K562 (cell line): ENCODE results near the gene IFNA1. TPM values are rescaled to one million over a fixed set of nuclear protein-coding genes. Genes with fewer than 3 reads are reported as not detected.

Experiments
- ATAC-seq: fragments of 200-7000 bp; cut with Tn5 transposase; 3 replicates; pipeline ENCODE4 v1.9.1; 2020; ENCODE audit warnings: moderate library complexity
- BruUV-seq: library from RNA; stranded (reverse); fragments of 400-500 nt; replicated peaks from 2 replicates; lab custom pipeline; 2021; lab: Mats Ljungman, UMichigan
- CTCF ChIA-PET: fragments of 300-600 bp; formaldehyde crosslinking; extraction: SDS; loops from one replicate; lab custom pipeline; 2021; ENCODE audit warnings: low intra/inter-chr PET ratio; lab: Yijun Ruan, JAX
- POLR2A ChIA-PET: fragments of 300-600, 350-650 bp; sonication (Branson Sonifier 250); formaldehyde crosslinking; extraction: SDS; loops from one replicate; lab custom pipeline; 2021; ENCODE audit warnings: antibody characterized with exemption, inconsistent platforms; lab: Yijun Ruan, JAX
- DNase-seq, 4 experiments: peaks; one replicate each; pipeline versions ENCODE4 v3.0.0 to v3.0.0-alpha.2; 2011 to 2018; ENCODE audit warnings: low spot score in 3 of 4, mixed read lengths in 3 of 4; ENCODE audit errors: extremely low read depth in 1 of 4
- FAIRE-seq: peaks from 2 replicates; lab custom pipeline; 2011; peaks lifted over from hg19 to GRCh38; lab: Jason Lieb, UNC
- H2AFZ ChIP-seq: 2 replicates; pipeline ENCODE4 v1.6.0; 2011; ENCODE audit warnings: low read depth, low read length, control low read depth, inconsistent platforms
- H3K27ac ChIP-seq: fragments of 200-600 bp; 3 replicates; pipeline ENCODE4 v1.8.0; 2011; ENCODE audit warnings: low read depth, mild to moderate bottlenecking, control low read depth, inconsistent platforms, low read length, moderate library complexity, mixed read lengths; ENCODE audit errors: extremely low read depth
- H3K27me3 ChIP-seq, 2 experiments: fragments of 300-600 bp in 1 of 2; 2 replicates in 1 of 2; 3 replicates in 1 of 2; pipeline versions ENCODE4 v1.6.0 to v1.8.0; 2011; ENCODE audit warnings: inconsistent platforms in 2 of 2, low read length in 2 of 2, mild to moderate bottlenecking in 1 of 2, mixed read lengths in 1 of 2, moderate library complexity in 1 of 2; ENCODE audit not compliant: control insufficient read depth in 2 of 2, insufficient read depth in 2 of 2
- H3K36me3 ChIP-seq: fragments of 300-600 bp; 3 replicates; pipeline ENCODE4 v1.8.0; 2011; ENCODE audit warnings: mild to moderate bottlenecking, low read length, inconsistent platforms; ENCODE audit not compliant: control insufficient read depth, insufficient read depth
- H3K4me1 ChIP-seq, 2 experiments: fragments of 200-600 bp in 1 of 2; replicated peaks in 1 of 2; 2 replicates in 1 of 2; 3 replicates in 1 of 2; pipeline versions ENCODE4 v1.5.1 to v1.8.0; 2011; ENCODE audit warnings: inconsistent platforms in 2 of 2, low read length in 2 of 2, mild to moderate bottlenecking in 1 of 2, mixed read lengths in 1 of 2, moderate library complexity in 1 of 2; ENCODE audit not compliant: control insufficient read depth in 2 of 2, insufficient read depth in 2 of 2
- H3K4me2 ChIP-seq: 2 replicates; pipeline ENCODE4 v1.6.1; 2011; ENCODE audit warnings: low read length, control low read depth, inconsistent platforms, mixed read lengths; ENCODE audit not compliant: insufficient read depth
- H3K4me3 ChIP-seq: fragments of 200-600 bp; sonication (generic), shearing (Covaris generic); 2 replicates; pipeline ENCODE4 v1.5.1; 2016; ENCODE audit warnings: control low read depth, inconsistent platforms
- H3K79me2 ChIP-seq: fragments of 200-600 bp; 3 replicates; pipeline ENCODE4 v1.8.0; 2011; ENCODE audit warnings: low read length, inconsistent platforms; ENCODE audit not compliant: control insufficient read depth, insufficient read depth
- H3K9ac ChIP-seq, 2 experiments: 2 replicates each; pipeline versions ENCODE4 v1.6.0 to v1.6.1; 2011; ENCODE audit warnings: low read depth in 2 of 2, low read length in 2 of 2, control low read depth in 1 of 2, inconsistent platforms in 1 of 2, mild to moderate bottlenecking in 1 of 2, mixed read lengths in 1 of 2; ENCODE audit not compliant: insufficient read depth in 1 of 2
- H3K9me1 ChIP-seq: one replicate; pipeline ENCODE4 v1.6.0; 2011; ENCODE audit warnings: inconsistent platforms, mild to moderate bottlenecking, low read length, moderate library complexity; ENCODE audit not compliant: control insufficient read depth, insufficient read depth
- H3K9me3 ChIP-seq: replicated peaks from 2 replicates; pipeline ENCODE4 v1.5.1; 2011; ENCODE audit warnings: low read depth, low read length, inconsistent platforms; ENCODE audit not compliant: control insufficient read depth, insufficient read depth
- H4K20me1 ChIP-seq: replicated peaks from 2 replicates; pipeline ENCODE4 v1.6.1; 2011; ENCODE audit warnings: low read length, inconsistent platforms, mixed read lengths; ENCODE audit not compliant: control insufficient read depth, insufficient read depth
- DIDO1 ChIP-seq: fragments of 450-650 bp; IDR thresholded peaks from 2 replicates; pipeline ENCODE4 v1.6.1; 2016; ENCODE audit warnings: low read depth, missing biosample characterization, missing genetic modification characterization
- FIP1L1 ChIP-seq: fragments of 200-400 bp; formaldehyde crosslinking; IDR thresholded peaks from 2 replicates; pipeline ENCODE4 v1.6.1; 2018; ENCODE audit warnings: mild to moderate bottlenecking, low read depth, low read length; ENCODE audit not compliant: poor library complexity, severe bottlenecking
- HNRNPL ChIP-seq: fragments of 200-400 bp; formaldehyde crosslinking; IDR thresholded peaks from 2 replicates; pipeline ENCODE4 v1.6.1; 2017; ENCODE audit warnings: low read depth, mild to moderate bottlenecking, low read length
- KLF13 ChIP-seq: fragments of 450-650 bp; IDR thresholded peaks from 2 replicates; pipeline ENCODE4 v1.6.1; 2016; ENCODE audit warnings: missing genetic modification characterization, low read depth, mild to moderate bottlenecking, missing compliant biosample characterization, moderate library complexity, borderline replicate concordance
- MED1 ChIP-seq: sonication (generic); formaldehyde crosslinking; IDR thresholded peaks from 2 replicates; pipeline ENCODE4 v1.8.1; 2023; ENCODE audit warnings: missing genetic modification reagents, borderline replicate concordance
- TRIM24 ChIP-seq, 2 experiments: fragments of 450-650 bp; IDR thresholded peaks; 2 replicates each; pipeline ENCODE4 v1.6.1; 2016
- ZNF212 ChIP-seq: fragments of 450-650 bp; formaldehyde crosslinking; IDR thresholded peaks from 2 replicates; pipeline ENCODE4 v1.4.0; 2020; ENCODE audit warnings: mild to moderate bottlenecking
- in situ Hi-C: fragments of 300-500 bp; cut with MboI; formaldehyde crosslinking; loops from 4 replicates; pipeline ENCODE4 v1.15.0; 2018; ENCODE audit warnings: inconsistent platforms, mixed read lengths
- intact Hi-C: fragments of 100-400 bp; cut with micrococcal nuclease; formaldehyde crosslinking; loops from 2 replicates; pipeline ENCODE4 v1.14.2; 2022
- polyA plus RNA-seq, 8 experiments: library from polyadenylated mRNA; depleted of rRNA in 4 of 8; stranded (reverse) in 5 of 8; unstranded in 3 of 8; fragments of >200 nt; fragmentation: Nextera tagmentation in 2 of 8; fragmentation: Illumina TruSeq in 1 of 8; extraction: Ambion mirVana in 2 of 8; extraction: Trizol in 1 of 8; gene quantifications; 2 replicates each; pipeline versions ENCODE4 v1.2.1 to v1.2.3, GENCODE V29; 2011 to 2014; ENCODE audit warnings: inconsistent platforms in 1 of 8, missing spikeins in 1 of 8
- total RNA-seq, 7 experiments: library from RNA; depleted of rRNA in 6 of 7; stranded (reverse); fragments of >200 nt in 6 of 7; fragmentation: Illumina TruSeq in 2 of 7; extraction: Trizol in 2 of 7; gene quantifications; 2 replicates each; pipeline versions ENCODE4 v1.2.1 to v1.2.3, GENCODE V29; 2011 to 2021; ENCODE audit warnings: low replicate concordance in 1 of 7
- TF ChIP-seq, protein P1 (sequence below): fragments of 450-650 bp; IDR thresholded peaks from 2 replicates; pipeline ENCODE4 v1.6.1; 2017; ENCODE audit warnings: mild to moderate bottlenecking, moderate library complexity
- TF ChIP-seq, protein P2 (sequence below): fragments of 450-650 bp; IDR thresholded peaks from 2 replicates; pipeline ENCODE4 v1.6.1; 2017; ENCODE audit warnings: antibody characterized with exemption

Gene IFNA1
- total and polyA plus RNA-seq, 9 of the 15 experiments (the other 6 are each of a cell fraction or from before 2014, with no cell fraction given) = not detected

- H4K20me1 ChIP-seq = no peaks in the 10 kb centered on the region
- H3K79me2 ChIP-seq = no peaks in the 10 kb centered on the region
- H3K9ac ChIP-seq = no peak overlapping the region
- H3K27ac ChIP-seq = no peak overlapping the region
- H2AFZ ChIP-seq = no peak overlapping the region
- H3K4me3 ChIP-seq = no peak overlapping the region
- no peak for TF ChIP-seq HNRNPL
- TF ChIP-seq MED1 (CRISPR knock-in tag) = no peak
- no peak for TF ChIP-seq KLF13 (tag)
- TF ChIP-seq FIP1L1 = no peak
- TF ChIP-seq, protein P1, sequence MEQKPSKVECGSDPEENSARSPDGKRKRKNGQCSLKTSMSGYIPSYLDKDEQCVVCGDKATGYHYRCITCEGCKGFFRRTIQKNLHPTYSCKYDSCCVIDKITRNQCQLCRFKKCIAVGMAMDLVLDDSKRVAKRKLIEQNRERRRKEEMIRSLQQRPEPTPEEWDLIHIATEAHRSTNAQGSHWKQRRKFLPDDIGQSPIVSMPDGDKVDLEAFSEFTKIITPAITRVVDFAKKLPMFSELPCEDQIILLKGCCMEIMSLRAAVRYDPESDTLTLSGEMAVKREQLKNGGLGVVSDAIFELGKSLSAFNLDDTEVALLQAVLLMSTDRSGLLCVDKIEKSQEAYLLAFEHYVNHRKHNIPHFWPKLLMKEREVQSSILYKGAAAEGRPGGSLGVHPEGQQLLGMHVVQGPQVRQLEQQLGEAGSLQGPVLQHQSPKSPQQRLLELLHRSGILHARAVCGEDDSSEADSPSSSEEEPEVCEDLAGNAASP = no peak
- TF ChIP-seq DIDO1 (tag) = no peak
- no peak for TF ChIP-seq TRIM24 (IDR thresholded peaks at IDR 0.05)
- TF ChIP-seq ZNF212 = no peak
- TF ChIP-seq, protein P2, sequence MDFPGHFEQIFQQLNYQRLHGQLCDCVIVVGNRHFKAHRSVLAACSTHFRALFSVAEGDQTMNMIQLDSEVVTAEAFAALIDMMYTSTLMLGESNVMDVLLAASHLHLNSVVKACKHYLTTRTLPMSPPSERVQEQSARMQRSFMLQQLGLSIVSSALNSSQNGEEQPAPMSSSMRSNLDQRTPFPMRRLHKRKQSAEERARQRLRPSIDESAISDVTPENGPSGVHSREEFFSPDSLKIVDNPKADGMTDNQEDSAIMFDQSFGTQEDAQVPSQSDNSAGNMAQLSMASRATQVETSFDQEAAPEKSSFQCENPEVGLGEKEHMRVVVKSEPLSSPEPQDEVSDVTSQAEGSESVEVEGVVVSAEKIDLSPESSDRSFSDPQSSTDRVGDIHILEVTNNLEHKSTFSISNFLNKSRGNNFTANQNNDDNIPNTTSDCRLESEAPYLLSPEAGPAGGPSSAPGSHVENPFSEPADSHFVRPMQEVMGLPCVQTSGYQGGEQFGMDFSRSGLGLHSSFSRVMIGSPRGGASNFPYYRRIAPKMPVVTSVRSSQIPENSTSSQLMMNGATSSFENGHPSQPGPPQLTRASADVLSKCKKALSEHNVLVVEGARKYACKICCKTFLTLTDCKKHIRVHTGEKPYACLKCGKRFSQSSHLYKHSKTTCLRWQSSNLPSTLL = no peak
- CTCF ChIA-PET = no interaction called here
- H3K4me2 ChIP-seq = no peak overlapping the region
- DNase-seq (no peak), ATAC-seq (no peak), FAIRE-seq (no peak)
- POLR2A ChIA-PET = no interaction called here
- BruUV-seq = no TSS peak
- intact Hi-C loops (no loop called here), in situ Hi-C loops (no loop called here)
- no peaks in the 10 kb centered on the region for H3K36me3 ChIP-seq
- H3K9me3 ChIP-seq = no peaks in the 10 kb centered on the region
- no peaks in the 10 kb centered on the region for H3K27me3 ChIP-seq
- no peaks in the 10 kb centered on the region for H3K4me1 ChIP-seq
- H3K9me1 ChIP-seq = no peaks in the 10 kb centered on the region
These were observed 15.1 kb downstream of the IFNA1 start for GRCh38 chr9:21455320-21455719.
